Tibial artery (tissue), 4 donors: ENCODE measurements around the gene AKAP6.

ENCODE experiments used
- DNase-seq, 2 donors: peaks; one replicate each; pipeline ENCODE4 v3.0.0-alpha.2; 2019
- H3K27ac ChIP-seq, 2 donors: fragments of 200-600 bp; sonication (generic) in 1 of 2; 1 replicate in 1 of 2; 2 replicates in 1 of 2; pipeline ENCODE4 v1.5.1; 2018 to 2019; ENCODE audit warnings: mild to moderate bottlenecking in 1 of 2
- H3K27me3 ChIP-seq, 2 donors: fragments of 200-600 bp; sonication (generic) in 1 of 2; one replicate each; pipeline versions ENCODE4 v1.5.1 to v1.6.0; 2016 to 2019
- H3K36me3 ChIP-seq, 3 donors: fragments of 200-600 bp; sonication (generic) in 2 of 3; one replicate each; pipeline ENCODE4 v1.5.1; 2016 to 2019; ENCODE audit warnings: mild to moderate bottlenecking in 2 of 3
- H3K4me1 ChIP-seq, 4 donors: fragments of 200-600 bp; sonication (generic) in 2 of 4; 1 replicate in 3 of 4; 2 replicates in 1 of 4; pipeline ENCODE4 v1.5.1; 2016 to 2019
- H3K4me3 ChIP-seq, 2 donors: fragments of 200-600 bp; sonication (generic) in 1 of 2; 1 replicate in 1 of 2; 2 replicates in 1 of 2; pipeline ENCODE4 v1.5.1; 2018 to 2019; ENCODE audit warnings: mild to moderate bottlenecking in 2 of 2
- H3K9me3 ChIP-seq, 3 donors: fragments of 200-600 bp; sonication (generic) in 1 of 3; one replicate each; pipeline ENCODE4 v1.5.1; 2016 to 2019
- intact Hi-C: fragments of 100-400 bp; cut with DNase I; formaldehyde crosslinking; loops from one replicate; pipeline ENCODE4 v1.15.0; 2023; ENCODE audit warnings: low total_unique reads
- TF ChIP-seq, protein P1 (sequence below), 2 experiments: fragments of 200-600 bp in 1 of 2; fragments of 450-650 bp in 1 of 2; IDR thresholded peaks; one replicate each; pipeline ENCODE4 v1.5.1; 2017 to 2019; ENCODE audit warnings: antibody characterized with exemption in 2 of 2, mild to moderate bottlenecking in 1 of 2, moderate library complexity in 1 of 2

The AKAP6 gene

DNA sequence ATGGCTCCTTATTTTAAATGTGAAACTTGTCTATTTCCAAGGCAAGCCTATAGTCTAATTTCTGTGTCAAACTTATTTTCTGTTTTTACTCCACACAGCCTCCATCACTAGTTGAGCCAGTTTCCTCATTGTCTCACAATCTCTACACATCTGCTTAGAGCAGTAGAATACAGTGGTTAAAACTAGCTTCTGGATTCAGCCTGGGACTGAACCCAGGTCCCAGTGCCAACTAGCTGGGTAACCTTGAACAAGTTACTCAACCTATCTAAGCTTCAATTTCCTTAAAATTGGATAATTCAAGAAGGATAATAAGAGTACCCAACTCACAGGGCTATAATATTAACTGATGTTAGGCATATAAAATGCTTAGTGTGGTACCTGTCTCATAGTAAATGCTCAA, 304.8 kb downstream of the AKAP6 start:
- no peaks in the 10 kb centered on the region for H3K27me3 ChIP-seq
- H3K27ac ChIP-seq = no peak overlapping the region
- DNase-seq = no peak
- no peaks in the 10 kb centered on the region for H3K36me3 ChIP-seq
- no peaks in the 10 kb centered on the region for H3K9me3 ChIP-seq
- H3K4me3 ChIP-seq = no peak overlapping the region
- intact Hi-C loops = no loop called here
- peaks cover 0 to 19% (median 3%) of the 10 kb centered on the region in 4 donors for H3K4me1 ChIP-seq
- TF ChIP-seq, protein P1, sequence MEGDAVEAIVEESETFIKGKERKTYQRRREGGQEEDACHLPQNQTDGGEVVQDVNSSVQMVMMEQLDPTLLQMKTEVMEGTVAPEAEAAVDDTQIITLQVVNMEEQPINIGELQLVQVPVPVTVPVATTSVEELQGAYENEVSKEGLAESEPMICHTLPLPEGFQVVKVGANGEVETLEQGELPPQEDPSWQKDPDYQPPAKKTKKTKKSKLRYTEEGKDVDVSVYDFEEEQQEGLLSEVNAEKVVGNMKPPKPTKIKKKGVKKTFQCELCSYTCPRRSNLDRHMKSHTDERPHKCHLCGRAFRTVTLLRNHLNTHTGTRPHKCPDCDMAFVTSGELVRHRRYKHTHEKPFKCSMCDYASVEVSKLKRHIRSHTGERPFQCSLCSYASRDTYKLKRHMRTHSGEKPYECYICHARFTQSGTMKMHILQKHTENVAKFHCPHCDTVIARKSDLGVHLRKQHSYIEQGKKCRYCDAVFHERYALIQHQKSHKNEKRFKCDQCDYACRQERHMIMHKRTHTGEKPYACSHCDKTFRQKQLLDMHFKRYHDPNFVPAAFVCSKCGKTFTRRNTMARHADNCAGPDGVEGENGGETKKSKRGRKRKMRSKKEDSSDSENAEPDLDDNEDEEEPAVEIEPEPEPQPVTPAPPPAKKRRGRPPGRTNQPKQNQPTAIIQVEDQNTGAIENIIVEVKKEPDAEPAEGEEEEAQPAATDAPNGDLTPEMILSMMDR (IDR thresholded peaks at IDR 0.05) = no peak

DNA sequence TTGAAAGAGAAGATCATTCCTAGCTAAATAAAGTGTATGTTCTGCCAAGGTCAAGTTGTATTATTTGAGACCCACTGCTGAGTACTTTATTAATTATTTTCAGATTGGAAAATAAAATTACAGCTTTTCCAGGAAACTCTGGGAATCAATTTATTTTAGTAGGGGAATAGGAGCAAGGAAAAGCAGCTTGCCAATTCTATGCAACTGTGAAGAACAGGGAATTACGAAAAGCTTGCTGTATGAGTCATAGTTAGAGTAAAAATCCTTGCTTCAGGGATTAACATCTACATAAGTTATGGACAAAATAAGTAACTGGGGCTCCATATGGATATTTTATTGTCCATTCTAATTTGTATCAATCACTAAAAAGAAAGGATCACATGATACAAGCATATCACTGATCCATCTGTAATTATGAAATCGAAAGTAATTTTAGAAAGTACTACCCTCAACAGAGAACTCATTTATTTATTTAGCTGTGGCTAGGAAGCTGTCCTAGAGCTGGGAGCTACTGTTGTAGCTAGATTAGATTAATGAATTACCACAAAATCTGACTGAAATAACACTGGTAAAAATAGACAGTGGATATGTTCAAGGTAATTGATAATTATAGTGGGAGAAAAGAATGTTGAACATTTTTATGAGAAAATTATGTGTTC, 306.1 kb downstream of the AKAP6 start:
- intact Hi-C loops = no loop called here
- peaks cover 0 to 19% (median 3%) of the 10 kb centered on the region in 4 donors for H3K4me1 ChIP-seq
- no peaks in the 10 kb centered on the region for H3K9me3 ChIP-seq
- H3K36me3 ChIP-seq = no peaks in the 10 kb centered on the region
- H3K4me3 ChIP-seq = peak overlapping the region in 1 of 2 donors; percentile 2
- H3K27ac ChIP-seq = no peak overlapping the region
- TF ChIP-seq, protein P1 (IDR thresholded peaks at IDR 0.05) = no peak
- no peak for DNase-seq
- H3K27me3 ChIP-seq = no peaks in the 10 kb centered on the region

DNA sequence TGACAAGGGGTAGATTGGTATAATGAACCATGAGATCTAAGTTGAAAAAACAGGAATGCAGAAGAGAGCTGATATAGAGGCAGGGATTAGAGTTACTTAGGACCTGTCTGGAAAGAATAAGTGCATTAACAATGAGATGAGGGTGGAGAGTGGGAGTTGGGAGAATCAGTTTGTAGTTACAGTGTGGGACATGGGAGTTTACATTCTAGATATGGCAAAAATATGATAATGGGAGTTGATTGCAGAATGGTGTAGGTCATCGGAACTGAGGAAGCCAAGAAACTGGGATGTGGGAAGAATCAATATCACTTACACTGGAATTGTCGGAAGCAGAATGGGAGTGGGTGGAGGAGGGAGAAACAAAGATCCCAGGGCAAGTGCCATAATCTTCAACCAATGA, 308.5 kb downstream of the AKAP6 start:
- TF ChIP-seq, protein P1 (IDR thresholded peaks at IDR 0.05) = no peak
- intact Hi-C loops = no loop called here
- no peak overlapping the region for H3K4me3 ChIP-seq

DNA sequence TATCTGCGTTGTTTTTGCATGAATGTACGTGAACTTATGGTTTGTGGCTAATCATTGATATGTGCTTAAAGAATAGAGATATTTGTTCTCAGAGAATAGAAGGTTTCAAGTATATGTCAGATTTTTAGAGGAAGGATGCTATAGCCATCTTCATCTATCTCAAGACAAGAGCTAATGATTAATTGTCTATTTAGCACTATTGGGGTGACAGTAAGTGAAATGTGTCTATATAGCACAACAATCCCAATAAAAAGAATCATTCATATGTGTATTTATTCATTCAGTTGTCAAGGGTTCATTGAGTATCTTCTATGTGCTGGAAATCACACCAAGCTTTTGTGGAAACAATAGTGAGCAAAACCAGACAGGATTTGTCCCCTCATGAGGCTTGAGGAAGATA, 310.1 kb downstream of the AKAP6 start:
- intact Hi-C loops = no loop called here
- Histone ChIP-seq H3K27ac (no peak overlapping the region), H3K36me3 (no peaks in the 10 kb centered on the region), H3K4me1 (peaks cover 0 to 25% (median 3%) of the 10 kb centered on the region in 4 donors), H3K27me3 (no peaks in the 10 kb centered on the region), H3K9me3 (no peaks in the 10 kb centered on the region), H3K4me3 (no peak overlapping the region)
- DNase-seq = no peak
- TF ChIP-seq, protein P1 (IDR thresholded peaks at IDR 0.05) = no peak

More for the DNA sequence above, 308.5 kb downstream of the AKAP6 start:
- DNase-seq = no peak
- no peaks in the 10 kb centered on the region for H3K27me3 ChIP-seq
- no peaks in the 10 kb centered on the region for H3K9me3 ChIP-seq
- no peaks in the 10 kb centered on the region for H3K36me3 ChIP-seq
- H3K27ac ChIP-seq = no peak overlapping the region
- peaks cover 0 to 30% (median 3%) of the 10 kb centered on the region in 4 donors for H3K4me1 ChIP-seq

DNA sequence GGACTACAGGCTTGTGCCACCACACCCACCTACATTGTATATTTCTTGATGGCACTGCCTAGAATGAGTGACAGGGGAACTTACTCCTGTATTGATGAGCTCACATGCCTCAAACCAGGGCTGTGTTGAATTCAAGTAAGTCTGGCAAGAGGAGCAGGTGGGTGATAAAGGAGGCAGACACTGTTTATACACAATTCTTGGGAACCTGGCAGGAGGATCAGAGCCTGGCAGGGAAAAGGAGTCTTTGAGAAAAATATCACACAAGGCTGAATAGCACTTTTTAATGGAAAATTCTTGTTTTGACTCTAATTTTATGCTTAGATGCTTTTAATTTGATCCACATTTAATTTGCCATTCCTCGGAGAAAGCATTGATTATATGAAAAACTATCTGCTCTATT, 316.5 kb downstream of the AKAP6 start:
- TF ChIP-seq, protein P1 (IDR thresholded peaks at IDR 0.05) = no peak
- Histone ChIP-seq H3K27ac (no peak overlapping the region), H3K27me3 (no peaks in the 10 kb centered on the region), H3K36me3 (peaks cover 0 to 5% (median 0%) of the 10 kb centered on the region in 3 donors), H3K4me3 (no peak overlapping the region), H3K4me1 (peaks cover 0 to 19% (median 0%) of the 10 kb centered on the region in 4 donors), H3K9me3 (no peaks in the 10 kb centered on the region)
- DNase-seq = no peak
- intact Hi-C loops = no loop called here
